AG09309 (cell line): ENCODE data around the gene TLR9.

Experiments
- DNase-seq: peaks from one replicate; pipeline ENCODE4 v3.0.0-alpha.2; 2010; ENCODE audit warnings: low read depth
- H3K4me3 ChIP-seq: 2 replicates; pipeline ENCODE4 v1.5.1; 2011; ENCODE audit warnings: mild to moderate bottlenecking, low read depth, low read length, moderate library complexity; ENCODE audit not compliant: control insufficient read depth
- TF ChIP-seq, protein P1 (sequence below): IDR thresholded peaks from 2 replicates; pipeline ENCODE4 v1.5.1; 2011; ENCODE audit warnings: mild to moderate bottlenecking, low read depth, low read length, inconsistent platforms; ENCODE audit not compliant: insufficient read depth, control insufficient read depth; ENCODE audit errors: missing control alignments

TLR9 gene

GRCh38 chr3:52186729-52187128 lies 38.7 kb downstream of the TLR9 start:
- DNase-seq, result no peak
- H3K4me3 ChIP-seq, result no peak overlapping the region
- TF ChIP-seq, protein P1, sequence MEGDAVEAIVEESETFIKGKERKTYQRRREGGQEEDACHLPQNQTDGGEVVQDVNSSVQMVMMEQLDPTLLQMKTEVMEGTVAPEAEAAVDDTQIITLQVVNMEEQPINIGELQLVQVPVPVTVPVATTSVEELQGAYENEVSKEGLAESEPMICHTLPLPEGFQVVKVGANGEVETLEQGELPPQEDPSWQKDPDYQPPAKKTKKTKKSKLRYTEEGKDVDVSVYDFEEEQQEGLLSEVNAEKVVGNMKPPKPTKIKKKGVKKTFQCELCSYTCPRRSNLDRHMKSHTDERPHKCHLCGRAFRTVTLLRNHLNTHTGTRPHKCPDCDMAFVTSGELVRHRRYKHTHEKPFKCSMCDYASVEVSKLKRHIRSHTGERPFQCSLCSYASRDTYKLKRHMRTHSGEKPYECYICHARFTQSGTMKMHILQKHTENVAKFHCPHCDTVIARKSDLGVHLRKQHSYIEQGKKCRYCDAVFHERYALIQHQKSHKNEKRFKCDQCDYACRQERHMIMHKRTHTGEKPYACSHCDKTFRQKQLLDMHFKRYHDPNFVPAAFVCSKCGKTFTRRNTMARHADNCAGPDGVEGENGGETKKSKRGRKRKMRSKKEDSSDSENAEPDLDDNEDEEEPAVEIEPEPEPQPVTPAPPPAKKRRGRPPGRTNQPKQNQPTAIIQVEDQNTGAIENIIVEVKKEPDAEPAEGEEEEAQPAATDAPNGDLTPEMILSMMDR, result no peak

- no peak for DNase-seq
- no peak overlapping the region for H3K4me3 ChIP-seq
- TF ChIP-seq, protein P1, result no peak
Observed at GRCh38 chr3:52185837-52186236, 39.6 kb downstream of the TLR9 start.

- TF ChIP-seq, protein P1, result no peak
- DNase-seq, result no peak
- no peak overlapping the region for H3K4me3 ChIP-seq
Observed at GRCh38 chr3:52185311-52185710, 40.1 kb downstream of the TLR9 start.

DNA sequence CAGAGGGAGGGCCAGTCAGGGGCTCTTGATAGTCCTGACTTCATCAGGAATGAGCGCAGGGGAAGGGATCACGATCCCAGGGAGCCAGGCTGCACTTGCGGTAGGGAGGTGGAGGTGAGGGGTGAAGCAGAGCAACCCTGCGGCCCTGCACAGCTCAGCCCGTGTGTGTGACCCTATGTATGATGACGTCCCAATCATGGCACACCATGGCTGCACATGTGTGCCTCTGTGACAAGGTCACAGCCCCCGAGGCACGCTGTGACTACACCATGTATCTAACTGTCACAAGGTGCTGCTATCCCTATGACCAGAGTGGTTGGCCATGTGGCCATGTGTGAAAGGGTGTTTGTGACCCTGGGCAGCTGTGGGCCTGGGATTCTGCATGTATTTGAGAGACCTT lies 40.8 kb downstream of the TLR9 start:
- TF ChIP-seq, protein P1, result no peak
- DNase-seq, result no peak
- H3K4me3 ChIP-seq, result no peak overlapping the region

DNA sequence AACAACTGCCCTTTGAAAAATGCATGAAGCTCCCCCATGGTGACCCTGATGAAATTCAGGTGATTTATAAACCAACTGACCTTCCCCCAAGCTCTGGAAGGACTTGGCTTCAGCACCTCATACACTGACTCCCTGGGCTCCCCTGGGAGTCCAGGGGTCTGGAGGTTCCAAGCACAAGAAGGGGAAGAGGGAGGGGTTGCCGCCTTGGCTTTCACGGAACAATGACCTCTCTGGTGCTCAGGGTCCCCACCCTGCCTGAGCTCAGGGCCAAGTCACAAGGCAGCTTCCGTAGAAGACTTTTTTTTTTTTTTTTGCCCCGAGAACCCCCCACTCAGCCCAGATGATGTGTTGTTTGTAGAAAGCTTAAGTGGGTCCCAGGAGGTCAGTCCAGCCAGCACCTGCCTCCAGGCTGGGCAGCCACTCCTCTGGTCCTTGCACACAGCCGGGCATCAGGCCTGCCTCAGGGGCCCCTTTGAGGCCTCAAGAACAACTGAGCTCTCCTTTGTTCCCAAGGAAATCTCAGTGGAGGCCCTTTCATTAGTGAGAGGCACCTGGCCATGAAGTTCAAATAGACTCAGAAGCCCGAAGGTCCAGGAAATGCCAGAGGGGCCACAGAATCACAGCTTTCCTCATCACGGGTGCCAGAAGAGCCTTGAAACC lies 41.5 kb downstream of the TLR9 start:
- no peak for DNase-seq
- no peak overlapping the region for H3K4me3 ChIP-seq

DNA sequence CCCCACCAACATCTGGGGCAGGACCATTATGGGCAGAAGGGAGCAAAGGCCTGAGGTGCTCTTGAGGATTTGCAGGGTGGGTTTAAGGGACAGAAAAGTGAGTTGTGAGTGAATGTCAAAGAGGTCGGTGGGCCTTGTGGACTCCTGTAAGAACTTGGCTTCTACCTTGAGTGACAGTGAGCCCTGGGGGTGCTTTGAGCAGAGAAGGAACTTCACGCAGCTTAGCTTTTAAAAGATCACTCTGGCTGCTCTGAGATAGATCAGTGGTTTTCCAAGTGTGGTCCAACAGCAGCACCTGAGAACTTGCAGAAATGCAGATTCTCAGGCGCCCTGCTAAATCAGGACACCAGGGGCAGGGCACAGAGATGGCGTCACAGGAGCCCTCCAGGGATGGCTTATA lies 42.8 kb downstream of the TLR9 start:
- no peak for DNase-seq
- TF ChIP-seq, protein P1, result no peak

More for the DNA sequence above, 41.5 kb downstream of the TLR9 start:
- TF ChIP-seq, protein P1, result no peak

More for the DNA sequence above, 42.8 kb downstream of the TLR9 start:
- H3K4me3 ChIP-seq, result no peak overlapping the region
